ENCODE measurements around the gene NANOS2.

DNA sequence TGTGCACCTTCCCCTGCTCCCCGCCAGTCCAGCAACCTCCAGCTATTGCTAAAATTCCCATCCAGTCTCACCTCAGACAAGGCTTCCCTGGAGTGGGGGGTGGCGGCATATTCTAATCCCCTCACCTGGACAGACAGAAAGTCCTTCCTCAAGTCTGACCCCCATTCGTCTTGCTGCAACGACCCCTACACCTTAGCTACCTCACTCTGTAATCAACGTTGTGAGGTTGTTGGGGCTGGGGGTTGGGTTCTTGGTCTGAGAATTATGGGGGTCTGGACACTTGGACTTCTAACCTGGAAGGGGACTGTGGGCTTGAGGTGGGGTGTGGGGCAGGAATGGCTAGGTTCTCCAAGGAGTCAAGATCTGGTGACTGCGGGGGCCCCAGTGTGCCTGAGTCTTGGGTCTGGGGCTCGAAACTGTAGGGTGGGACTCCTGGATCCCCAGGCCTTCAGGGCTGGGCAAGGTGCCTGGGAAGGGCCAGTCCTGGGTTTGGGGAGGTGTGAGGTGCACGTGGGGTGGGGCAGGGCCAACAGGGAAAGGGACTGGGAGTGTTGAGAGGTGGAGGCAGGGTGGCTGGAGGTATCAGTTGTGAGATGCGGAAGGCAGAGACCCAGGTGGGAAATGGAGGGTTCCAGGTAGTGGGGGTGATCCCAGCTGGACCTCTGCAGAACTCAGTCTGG lies 49.2 kb downstream of the NANOS2 start:
- TF ChIP-seq, protein P1, sequence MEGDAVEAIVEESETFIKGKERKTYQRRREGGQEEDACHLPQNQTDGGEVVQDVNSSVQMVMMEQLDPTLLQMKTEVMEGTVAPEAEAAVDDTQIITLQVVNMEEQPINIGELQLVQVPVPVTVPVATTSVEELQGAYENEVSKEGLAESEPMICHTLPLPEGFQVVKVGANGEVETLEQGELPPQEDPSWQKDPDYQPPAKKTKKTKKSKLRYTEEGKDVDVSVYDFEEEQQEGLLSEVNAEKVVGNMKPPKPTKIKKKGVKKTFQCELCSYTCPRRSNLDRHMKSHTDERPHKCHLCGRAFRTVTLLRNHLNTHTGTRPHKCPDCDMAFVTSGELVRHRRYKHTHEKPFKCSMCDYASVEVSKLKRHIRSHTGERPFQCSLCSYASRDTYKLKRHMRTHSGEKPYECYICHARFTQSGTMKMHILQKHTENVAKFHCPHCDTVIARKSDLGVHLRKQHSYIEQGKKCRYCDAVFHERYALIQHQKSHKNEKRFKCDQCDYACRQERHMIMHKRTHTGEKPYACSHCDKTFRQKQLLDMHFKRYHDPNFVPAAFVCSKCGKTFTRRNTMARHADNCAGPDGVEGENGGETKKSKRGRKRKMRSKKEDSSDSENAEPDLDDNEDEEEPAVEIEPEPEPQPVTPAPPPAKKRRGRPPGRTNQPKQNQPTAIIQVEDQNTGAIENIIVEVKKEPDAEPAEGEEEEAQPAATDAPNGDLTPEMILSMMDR (conservative IDR thresholded peaks at IDR 0.05; ENCODE audit: low read depth, low read length) = no peak
- no peak for TF ChIP-seq EZH2 (IDR thresholded peaks at IDR 0.05; ENCODE audit: borderline replicate concordance, low read depth, low read length, poor library complexity, severe bottlenecking)

Data from A673 (cell line).